CD4-positive, alpha-beta T cell treated with Interferon alpha-2 for 1 hour (primary cell): Measurements from ENCODE around the gene ZNF132.
"Not testable (repeated sequence)": the region's sequence is repeated elsewhere in the genome, so short reads cannot be mapped to it uniquely, and the experiment has no call there.

Source experiments
- DNase-seq, 2 donors: peaks; one replicate each; pipeline ENCODE4 v3.0.0-alpha.2; 2020 to 2022

The ZNF132 gene

DNA sequence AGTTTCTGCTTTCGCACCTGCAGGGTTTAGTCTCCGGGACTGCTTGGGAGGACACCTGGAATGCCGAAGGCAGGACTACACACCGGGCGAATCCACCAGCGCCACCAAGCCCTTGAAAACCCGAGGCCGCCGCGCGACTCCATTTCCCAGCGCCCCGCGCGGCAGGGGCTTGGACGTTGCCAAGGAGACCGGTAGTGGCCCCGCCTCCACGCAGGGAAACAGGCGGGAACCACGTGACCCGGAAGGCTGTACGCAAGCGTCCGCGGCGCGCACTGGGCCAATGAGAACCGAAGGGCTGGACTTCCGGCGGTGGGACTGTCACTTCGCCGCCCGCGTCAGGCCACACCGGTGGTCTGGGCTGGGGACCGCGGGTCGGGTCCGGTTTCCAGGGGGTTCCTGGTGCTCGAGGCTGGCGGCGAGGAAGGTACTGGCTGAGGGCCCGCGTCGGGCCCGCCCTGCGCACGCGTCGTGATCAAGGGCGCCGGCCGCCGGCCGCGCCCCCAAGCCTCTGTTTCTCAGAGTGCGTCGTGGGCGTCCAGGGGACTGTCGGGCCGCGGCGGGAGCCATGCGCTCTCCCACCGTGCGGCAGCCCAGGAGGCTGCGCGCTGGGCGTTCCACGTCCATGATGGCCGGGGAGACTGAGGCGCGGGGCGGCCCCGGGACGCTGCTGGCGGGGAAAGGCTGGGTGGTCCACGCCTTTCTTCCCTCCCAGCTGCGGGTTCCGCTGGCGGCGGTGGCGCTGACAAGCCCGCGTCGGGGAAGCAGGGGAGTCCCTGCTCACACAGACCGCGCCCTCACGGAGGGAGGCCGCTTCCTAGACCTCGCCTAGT lies 27.0 kb upstream of the ZNF132 start, which contains the start of gene ZNF324:
Gene ZNF324, plus strand, starts transcription at position 321 of the 830 bp plus-strand sequence. CDS start 2,106 bp downstream, outside the sequence.
- DNase-seq: peak; percentile 95 to 96

DNA sequence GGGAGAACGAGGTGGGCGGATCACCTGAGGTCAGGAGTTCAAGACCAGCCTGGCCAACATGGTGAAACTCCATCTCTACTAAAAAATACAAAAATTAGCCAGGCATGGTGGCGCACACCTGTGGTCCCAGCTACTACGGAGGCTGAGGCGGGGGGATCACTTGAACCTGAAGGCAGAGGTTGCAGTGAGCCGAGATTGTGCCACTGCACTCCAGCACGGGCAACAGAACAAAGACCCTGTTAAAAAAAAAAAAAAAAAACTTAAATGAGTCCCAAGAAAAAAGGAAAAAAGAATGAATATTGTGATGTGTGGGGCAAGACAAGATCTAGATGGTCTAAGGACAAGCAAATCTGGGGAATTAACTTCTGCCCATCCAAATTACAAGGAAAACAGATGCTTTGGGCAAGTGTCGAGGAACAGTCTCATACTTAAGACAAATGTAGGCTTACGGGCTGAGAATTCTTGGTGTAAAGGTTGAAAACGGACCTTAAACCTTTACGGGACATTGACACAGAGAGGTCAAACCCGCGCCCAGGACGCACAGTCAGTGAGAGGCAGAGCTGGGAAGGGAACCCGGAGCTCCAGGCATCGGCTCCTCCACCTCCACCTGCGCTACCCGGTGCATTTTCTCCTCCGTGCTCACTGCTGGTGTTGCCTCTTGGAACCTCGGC lies 26.3 kb upstream of the ZNF132 start:
- no peak for DNase-seq

DNA sequence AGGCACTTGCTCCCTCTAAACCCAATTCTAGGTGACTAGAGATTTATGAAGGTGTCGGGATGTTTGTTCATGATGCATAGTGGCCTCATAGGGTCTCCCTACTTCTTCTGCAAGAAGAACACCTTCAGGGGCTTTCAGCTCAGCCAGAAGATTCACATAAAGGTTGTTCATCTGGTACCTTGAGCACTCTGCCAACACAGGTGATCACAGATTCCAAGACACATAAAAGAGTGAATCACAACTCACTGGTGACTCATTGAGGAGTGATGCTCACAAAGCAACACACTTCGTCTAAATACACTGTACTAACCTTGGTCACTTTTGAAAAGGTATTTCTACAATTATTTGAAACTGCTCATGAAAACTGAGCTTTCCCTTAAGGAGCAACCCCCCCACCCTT lies 20.1 kb upstream of the ZNF132 start:
- no peak for DNase-seq

DNA sequence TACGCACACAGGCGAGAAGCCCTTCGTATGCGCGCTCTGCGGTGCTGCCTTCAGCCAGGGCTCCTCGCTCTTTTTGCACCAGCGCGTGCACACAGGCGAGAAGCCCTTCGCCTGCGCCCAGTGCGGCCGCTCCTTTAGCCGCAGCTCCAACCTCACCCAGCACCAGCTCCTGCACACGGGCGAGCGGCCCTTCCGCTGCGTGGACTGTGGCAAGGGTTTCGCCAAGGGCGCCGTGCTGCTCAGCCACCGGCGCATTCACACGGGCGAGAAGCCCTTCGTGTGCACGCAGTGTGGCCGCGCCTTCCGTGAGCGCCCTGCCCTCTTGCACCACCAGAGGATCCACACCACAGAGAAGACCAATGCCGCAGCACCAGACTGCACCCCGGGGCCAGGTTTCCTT lies 16.2 kb upstream of the ZNF132 start:
- DNase-seq: no peak

DNA sequence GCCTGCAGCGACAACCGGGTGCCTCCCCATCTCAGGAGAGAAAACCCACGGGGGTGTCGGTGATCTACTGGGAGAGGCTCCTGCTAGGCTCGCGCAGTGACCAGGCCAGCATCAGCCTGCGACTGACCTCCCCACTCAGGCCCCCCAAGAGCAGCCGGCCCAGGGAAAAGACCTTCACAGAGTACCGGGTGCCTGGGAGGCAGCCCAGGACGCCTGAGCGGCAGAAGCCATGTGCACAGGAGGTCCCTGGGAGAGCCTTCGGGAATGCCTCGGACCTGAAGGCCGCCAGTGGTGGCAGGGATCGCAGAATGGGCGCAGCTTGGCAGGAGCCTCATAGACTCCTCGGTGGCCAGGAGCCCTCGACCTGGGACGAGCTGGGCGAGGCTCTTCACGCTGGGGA lies 15.4 kb upstream of the ZNF132 start:
- no peak for DNase-seq

DNA sequence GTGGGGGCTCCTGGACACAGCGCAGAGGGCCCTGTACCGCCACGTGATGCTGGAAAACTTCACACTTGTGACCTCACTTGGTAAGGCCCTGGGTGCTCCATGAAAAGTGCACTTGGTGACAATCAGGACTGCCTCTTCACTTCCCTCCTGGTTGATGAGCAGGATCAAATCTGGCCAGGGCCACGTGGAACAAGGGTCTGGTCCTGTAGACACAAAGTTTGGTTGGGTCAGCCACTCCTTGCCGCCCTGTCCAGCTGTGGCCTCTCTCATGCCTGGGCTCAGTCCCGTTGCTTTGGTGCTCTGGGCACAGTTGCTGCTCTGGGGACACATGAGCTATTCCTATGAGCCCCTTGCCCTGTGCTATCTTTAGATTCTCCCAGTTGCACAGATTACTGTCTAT lies 13.8 kb upstream of the ZNF132 start:
- no peak for DNase-seq

DNA sequence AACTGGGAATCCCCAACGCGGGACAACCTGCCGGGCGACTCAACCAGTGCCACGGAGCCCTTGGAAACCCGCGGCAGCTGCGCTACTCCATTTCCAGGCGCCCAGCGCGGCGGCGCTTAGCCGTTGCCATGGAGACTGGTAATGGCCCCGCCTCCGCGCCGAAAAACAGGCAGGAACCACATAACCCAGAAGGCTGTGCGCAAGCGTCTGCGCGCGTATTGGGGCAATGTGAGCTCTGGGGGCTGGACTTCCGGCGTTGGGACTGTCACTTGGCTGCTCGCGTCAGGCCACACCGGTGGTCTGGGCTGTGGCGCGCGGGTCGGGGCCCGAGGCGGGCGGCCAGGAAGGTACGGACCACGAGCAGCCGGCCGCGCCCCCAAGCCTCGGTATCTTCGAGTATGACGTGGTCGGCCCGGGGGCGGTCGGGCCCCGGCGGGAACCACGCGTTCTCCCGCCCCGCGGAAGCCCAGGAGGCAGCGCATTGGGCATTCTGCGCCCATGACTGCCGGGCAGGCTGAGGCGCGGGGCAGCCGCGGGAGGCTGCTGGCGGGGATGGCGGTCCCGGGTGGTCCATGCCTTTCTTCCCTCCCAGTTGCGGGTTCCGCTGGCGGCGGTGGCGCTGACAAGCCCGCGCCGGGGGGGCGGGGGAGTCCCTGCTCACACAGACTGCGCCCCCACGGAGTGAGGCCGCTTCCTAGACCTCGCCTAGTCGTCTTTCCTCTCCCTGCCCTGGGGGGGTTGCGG lies 11.6 kb upstream of the ZNF132 start, which contains the start of gene ZNF324B:
Gene ZNF324B, plus strand, starts transcription at position 265 of the 744 bp plus-strand sequence. CDS start 2,080 bp downstream, outside the sequence.
- peak; percentile 96 to 97 for DNase-seq

DNA sequence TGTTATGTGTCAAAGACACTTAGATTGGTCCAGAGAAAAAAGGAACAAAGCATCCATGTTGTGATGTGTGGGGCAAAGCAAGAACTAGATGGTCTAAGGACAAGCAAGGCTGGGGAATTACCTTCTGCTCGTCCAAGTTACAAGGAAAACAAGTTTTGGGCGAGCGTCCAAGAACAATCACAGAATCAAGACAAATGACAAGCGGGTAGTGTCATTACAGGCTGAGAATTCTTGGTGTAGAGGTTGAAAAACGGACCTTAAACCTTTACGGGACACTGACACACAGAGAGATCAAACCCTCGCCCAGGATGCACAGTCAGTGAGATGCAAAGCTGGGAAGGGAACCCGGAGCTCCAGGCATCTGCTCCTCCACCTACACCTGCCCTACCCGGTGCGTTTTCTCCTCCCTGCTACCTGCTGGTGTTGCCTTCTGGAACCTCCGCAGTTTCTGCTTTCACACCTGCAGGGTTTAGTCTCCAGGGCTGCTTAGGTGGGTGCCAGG lies 11.0 kb upstream of the ZNF132 start:
- DNase-seq: no peak

DNA sequence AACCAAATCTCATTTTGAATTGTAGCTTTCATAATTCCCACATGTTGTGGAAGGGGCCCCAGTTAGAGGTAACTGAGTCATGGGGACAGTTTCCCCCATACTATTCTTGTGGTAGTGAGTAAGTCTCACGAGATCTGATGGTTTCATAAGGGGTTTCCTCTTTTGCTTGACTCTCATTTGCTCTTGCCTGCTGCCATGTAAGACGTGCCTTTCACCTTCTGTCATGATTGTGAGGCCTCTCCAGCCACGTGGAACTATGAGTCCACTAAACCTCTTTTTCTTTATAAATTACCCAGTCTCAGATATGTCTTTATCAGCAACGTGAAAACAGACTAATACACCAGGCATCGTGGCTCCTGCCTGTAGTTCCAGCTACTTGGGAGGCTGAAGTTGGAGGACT lies 10.0 kb upstream of the ZNF132 start:
- not testable (repeated sequence) for DNase-seq

DNA sequence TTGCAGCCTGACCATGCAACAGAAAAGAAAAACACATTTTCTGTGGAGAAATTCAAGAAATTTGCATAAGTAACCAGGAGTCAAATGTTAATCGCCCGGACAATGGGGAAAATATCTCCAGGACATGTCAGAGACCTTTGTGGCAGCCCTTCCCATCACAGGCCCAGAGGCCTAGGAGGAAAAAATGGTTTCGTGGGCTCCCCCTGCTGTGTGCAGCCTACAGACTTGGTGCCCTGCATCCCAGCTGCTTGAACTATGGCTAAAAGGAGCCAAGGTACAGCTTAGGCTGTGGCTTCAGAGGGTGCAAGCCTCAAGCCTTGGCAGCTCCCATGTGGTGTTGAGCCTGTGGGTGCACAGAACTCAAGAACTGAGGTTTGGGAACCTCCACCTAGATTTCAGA lies 8.9 kb upstream of the ZNF132 start:
- DNase-seq: not testable (repeated sequence)

DNA sequence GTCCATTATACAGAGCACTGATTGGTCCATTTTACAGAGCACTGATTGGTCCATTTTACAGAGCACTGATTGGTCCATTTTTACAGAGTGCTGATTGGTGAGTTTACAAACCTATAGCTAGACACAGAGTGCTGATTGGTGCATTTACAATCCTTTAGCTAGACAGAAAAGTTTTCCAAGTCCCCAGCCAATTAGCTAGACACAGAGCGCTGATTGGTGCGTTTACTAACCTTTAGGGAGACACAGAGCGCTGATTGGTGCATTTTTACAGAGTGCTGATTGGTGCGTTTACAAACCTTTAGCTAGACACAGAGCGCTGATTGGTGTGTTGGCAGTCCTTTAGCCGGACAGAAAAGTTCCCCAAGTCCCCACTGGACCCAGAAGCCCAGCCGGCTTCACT lies 3.0 kb upstream of the ZNF132 start:
- DNase-seq: peak in 1 of 2 donors; percentile 9

DNA sequence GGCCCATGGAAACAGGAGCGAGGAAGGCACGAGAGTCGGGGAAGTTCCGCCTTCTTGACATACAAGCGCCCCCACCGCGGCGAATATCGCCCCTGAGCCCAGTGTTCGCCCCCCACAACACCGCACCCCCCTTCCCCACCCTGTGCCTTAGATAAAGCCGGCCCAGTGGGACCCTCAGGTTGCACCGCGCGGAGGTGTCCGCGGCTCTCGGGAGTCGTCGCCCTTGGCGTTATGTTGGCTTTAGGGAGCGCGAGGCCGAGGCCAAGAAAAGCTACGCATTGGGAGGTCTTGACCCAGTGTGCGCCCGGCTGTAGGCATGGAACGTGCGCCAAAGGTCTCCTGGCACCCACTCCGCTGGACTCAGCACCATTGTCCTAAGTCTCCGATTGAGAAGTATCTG lies 603 bp upstream of the ZNF132 start:
- DNase-seq: no peak

DNA sequence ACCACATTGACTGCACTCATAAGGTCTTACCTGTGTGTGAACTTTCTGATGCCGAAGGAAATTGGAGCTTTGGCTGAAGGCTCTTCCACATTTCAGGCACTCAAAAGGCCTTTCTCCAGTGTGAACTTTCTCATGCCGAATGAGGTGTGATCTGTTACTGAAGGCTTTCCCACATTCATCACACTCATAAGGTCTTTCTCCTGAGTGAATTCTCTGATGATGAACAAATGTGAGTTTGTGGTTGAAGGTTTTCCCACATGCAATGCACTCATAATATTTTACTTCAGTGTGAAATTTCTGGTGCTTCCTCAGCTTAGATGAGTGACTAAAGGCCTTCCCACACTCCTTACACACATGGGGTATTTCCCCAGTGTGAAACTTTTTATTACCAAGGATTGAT lies 5.7 kb downstream of the ZNF132 start:
- no peak for DNase-seq

DNA sequence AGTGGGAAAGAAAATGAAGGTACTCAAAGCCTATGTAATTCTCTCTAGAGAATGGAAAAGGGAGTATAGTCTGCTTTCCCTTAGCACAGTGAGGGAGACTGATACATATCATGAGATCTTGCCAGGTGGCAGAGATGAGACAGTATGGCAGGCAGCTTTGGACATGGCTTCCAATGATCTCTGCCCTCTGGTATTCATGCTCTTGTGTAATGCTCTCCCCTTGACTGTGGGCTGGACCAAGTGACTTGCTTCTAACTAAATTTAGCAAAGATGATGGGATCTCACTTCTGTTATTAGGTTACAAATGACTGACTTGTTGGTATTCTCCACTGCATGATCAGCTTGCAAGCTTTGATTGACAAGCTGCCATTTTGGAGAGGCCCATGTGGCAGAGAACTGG lies 10.2 kb downstream of the ZNF132 start:
- no peak for DNase-seq

DNA sequence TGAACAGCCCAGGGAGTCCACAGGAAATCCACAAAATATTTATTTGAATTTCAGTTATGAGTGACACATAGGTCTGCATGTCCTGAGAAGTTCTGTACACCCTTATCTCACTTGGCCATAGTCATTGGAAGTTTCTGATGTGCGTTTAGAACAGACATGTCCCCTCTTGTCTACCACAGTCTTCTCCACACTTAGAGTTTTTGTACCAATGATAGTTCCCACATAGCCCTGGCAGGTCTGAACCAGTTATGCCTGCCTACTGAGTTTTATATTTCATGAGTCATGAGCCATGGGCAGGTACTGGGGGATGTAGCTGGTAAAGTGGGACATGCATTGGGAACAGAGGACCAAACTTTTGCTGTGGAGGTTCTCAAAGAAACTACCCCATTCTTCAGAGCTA lies 11.3 kb downstream of the ZNF132 start:
- DNase-seq: no peak

DNA sequence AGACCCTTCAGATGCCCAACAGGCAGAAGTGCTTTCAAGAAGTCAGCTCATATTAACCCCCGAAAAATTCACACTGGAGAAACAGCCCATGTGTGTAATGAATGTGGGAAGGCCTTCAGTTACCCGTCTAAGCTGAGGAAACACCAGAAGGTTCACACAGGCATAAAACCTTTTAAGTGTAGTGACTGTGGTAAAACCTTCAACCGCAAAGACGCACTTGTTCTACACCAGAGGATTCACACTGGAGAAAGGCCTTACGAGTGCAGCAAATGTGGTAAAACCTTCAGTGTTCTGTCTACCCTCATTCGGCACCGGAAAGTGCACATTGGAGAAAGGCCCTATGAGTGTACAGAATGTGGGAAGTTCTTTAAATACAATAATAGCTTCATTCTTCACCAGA lies 22.9 kb downstream of the ZNF132 start:
- no peak for DNase-seq

DNA sequence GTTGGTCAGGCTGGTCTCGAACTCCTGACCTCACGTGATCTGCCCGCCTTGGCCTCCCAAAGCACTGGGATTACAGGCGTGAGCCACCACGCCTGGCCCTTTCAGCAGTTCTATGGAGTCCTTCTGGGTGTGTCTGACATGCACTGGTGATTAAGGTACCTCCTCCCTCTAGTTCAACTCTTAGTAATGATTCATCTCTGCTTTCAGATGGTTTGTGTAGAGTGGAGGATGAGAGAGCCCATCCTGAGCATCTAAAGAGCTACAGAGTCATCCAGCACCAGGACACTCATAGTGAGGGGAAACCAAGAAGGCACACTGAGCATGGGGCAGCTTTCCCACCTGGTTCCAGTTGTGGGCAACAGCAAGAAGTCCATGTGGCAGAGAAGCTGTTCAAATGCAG lies 23.3 kb downstream of the ZNF132 start:
- DNase-seq: no peak

DNA sequence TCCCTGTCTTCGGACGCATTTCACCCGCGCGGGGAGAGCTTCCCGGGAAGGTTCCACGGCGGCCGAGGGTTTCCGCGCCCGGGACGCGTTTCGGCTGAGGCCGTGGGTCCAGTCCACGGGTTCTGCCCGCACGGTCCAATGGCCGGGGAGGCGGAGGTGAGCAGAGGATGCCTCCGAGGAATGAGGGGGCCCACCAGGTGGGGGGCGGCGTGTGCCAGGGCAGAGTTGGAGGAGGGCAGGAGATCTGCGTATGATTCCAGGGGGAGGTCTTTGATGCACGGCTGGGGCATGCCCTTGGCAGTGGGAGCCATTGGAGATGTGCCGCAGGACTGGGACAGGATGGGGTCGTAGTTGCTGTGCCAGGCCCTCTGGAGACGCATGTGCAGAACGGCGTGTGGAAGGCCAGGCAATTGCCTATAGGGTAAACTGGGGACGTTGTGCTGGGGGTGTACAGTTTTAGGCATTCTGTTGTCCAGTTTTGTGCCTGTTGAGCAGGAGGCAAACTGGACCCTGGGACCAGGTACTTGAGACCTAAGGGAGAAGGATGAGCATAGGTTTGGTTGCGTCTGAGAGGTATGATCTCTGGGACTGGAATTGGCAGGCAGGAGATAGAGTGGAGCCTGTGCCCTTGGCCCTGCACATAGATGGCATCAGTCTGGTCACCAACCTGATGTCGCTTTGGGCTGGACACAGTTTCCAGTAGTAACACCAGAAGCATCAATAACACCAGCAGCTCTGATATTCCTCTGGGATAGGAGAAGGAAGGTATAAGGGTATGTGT lies 30.8 kb downstream of the ZNF132 start:
- DNase-seq: no peak

DNA sequence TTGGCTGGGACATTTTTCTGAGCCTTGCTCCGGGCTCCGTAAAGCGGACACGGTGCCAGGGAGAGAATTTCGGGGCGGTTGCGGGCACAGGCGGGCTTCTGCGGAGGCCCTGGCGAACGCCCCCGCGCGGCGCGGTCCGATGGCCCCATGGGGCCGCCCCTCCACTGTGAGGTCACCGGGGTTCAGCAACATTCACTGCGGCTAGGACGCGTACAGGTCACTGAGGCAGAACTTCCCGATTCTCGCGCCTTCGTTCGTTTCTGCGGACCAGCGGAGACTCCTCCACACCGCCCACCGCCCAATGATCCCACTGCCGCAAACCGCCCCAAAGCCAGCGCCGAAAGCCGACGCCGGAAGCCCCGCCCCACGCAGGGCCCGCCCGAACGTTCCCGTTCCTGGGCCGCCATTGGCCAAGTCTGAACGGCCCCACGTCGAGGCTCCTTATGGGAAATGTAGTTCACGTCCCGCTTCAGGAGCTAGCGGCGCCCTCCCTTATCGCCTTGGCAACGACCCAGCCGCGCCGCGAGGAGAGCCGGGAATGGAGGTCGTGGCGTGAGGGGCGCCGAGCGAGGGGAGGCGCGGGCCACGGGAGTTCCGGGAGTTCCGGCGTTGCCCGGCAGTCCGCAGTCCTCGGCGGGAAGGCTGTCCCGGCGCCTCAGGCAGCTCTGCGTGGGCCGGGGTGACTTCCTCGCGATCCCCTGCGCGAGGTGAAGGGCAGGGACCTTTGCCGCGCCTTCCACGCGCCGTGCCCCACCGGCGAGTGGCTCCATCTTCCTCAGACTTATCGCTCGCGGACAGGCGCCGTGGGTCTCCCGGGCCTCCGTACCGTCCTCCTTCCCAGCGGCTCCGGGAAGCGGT lies 31.6 kb downstream of the ZNF132 start, which contains the start of gene ZNF584:
Gene ZNF584, plus strand, starts transcription at position 498 of the 858 bp plus-strand sequence. CDS start 499 bp downstream, outside the sequence.
- peak; percentile 91 to 95 for DNase-seq

DNA sequence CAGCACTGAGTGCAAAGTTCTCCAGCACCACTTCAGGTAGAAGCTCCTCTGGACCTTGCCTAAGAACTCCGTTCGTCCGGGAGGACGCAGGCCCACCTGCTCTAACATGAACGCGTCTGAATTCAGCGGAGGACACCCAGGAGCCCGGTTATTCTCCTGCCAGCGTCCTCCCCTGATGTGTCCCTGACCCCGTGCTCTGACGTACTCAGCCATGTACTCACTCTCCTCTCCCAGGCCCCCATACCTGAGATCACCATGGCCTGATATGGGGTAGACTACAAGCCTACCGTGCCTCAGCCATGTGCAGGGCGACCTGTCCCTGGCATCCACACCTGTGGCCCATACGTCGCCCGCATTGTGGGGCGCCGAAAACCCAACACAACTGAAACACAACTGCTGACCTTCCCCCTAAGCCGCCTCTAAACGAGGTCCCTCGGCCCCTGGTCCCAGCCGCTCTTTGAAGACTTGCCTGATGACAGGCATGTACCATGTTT lies 32.2 kb downstream of the ZNF132 start:
- DNase-seq: no peak
